ENCODE data around the gene CALN1. TPM values are rescaled to one million over a fixed set of nuclear protein-coding genes. Genes with fewer than 3 reads are reported as not detected.
"Not testable (repeated sequence)": the region's sequence is repeated elsewhere in the genome, so short reads cannot be mapped to it uniquely, and the experiment has no call there.

Gene CALN1
- total RNA-seq, 1 donor from 2014 or later: not detected

DNA sequence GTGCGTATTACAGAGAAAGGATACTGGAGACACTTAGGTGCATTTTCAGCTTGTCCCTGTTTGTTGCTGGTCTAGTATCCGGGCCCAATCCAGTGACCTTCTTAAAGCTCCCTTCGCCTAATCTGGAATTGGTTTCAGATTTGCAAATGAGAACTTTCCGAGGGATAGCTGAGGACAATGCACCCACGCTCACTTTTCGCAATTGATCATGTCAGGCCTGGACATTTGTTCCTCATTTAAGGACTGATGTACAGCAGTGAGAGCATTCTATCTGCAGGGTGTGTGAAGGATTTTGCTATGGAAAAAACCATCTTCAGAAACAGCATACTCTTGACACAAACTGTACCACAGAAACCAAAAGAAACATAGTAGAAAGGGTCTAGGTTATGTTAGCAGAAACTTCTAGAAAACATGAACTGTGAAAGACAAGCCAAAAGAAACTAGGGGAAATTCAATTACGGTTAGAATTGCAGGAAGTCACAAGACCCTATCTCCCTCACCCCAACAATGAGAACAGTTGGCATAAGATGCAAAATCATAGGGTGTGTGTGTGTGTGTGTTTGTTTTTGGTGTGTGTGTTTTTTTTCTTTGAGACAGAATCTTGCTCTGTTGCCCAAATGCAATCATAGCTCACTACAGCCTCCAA is 331.1 kb downstream of the CALN1 start:
- DNase-seq (ENCODE audit: low read depth): no peak
- TF ChIP-seq, protein P1, sequence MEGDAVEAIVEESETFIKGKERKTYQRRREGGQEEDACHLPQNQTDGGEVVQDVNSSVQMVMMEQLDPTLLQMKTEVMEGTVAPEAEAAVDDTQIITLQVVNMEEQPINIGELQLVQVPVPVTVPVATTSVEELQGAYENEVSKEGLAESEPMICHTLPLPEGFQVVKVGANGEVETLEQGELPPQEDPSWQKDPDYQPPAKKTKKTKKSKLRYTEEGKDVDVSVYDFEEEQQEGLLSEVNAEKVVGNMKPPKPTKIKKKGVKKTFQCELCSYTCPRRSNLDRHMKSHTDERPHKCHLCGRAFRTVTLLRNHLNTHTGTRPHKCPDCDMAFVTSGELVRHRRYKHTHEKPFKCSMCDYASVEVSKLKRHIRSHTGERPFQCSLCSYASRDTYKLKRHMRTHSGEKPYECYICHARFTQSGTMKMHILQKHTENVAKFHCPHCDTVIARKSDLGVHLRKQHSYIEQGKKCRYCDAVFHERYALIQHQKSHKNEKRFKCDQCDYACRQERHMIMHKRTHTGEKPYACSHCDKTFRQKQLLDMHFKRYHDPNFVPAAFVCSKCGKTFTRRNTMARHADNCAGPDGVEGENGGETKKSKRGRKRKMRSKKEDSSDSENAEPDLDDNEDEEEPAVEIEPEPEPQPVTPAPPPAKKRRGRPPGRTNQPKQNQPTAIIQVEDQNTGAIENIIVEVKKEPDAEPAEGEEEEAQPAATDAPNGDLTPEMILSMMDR (conservative IDR thresholded peaks at IDR 0.05; ENCODE audit: low read depth, low read length): no peak

DNA sequence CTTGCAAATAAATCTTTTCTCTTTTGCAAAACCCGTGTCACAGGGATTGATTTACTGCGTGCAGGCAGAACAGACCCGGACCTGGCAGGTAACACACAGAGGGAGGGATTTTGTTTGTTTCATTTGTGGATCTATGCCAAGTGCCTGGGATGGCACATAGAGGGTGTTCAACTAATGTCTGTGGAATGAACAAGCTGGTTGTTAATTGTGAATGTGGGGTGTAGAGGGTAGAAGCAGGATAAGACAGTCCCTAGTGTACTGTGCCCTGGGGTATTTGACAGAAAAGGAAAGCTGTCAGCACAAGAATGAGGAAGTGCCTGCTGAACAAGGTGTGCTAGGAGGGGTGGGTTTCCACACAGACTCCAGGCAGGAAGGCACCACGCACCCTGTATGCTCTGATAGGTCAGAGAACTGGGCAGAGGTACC is 331.8 kb downstream of the CALN1 start:
- no peak for DNase-seq (ENCODE audit: low read depth)

More for the DNA sequence above, 331.1 kb downstream of the CALN1 start:
- H3K4me3 ChIP-seq (ENCODE audit: low read depth, low read length): no peak overlapping the region

DNA sequence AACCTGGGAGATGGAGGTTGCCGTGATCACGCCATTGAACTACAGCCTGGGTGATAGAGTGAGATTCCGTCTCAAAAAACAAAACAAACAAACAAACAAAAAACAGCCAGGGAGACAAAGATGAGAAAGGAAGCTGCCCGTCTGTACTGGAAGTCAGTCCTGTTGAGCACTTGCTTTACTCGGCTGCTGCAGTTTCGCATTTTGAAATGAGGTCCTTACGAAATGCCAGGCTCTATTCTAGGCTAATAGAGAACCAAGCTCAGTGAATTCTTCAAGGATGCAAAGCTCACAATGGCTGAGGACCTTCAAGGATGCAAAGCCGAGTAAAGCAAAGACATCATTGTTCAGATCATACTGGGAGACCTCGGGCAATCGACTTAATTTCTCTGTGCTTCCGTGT is 333.3 kb downstream of the CALN1 start:
- DNase-seq (ENCODE audit: low read depth): no peak
- H3K4me3 ChIP-seq (ENCODE audit: low read depth, low read length): no peak overlapping the region
- TF ChIP-seq, protein P1 (conservative IDR thresholded peaks at IDR 0.05; ENCODE audit: low read depth, low read length): no peak

More for the DNA sequence above, 331.8 kb downstream of the CALN1 start:
- no peak overlapping the region for H3K4me3 ChIP-seq (ENCODE audit: low read depth, low read length)
- TF ChIP-seq, protein P1 (conservative IDR thresholded peaks at IDR 0.05; ENCODE audit: low read depth, low read length): no peak

DNA sequence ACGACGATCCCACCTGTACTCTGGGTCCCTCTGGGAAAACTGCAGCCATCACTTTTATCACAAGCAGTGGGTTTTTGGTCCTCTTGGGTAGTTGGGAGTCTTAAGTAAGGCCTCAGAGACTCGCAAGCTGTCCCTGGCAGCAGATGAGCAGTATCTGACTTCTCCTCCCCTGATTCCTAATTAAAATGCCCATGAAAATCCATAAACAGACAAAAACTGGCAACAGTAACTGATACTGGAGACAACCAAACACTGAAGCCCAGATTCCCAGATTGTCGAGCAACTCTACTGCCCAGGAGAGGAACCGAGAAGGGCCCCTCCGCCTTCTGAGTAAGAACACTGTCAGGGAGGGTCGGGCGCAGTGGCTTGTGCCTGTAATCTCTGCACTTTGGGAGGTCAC is 333.8 kb downstream of the CALN1 start:
- DNase-seq (ENCODE audit: low read depth): no peak
- TF ChIP-seq, protein P1 (conservative IDR thresholded peaks at IDR 0.05; ENCODE audit: low read depth, low read length): no peak
- H3K4me3 ChIP-seq (ENCODE audit: low read depth, low read length): no peak overlapping the region

DNA sequence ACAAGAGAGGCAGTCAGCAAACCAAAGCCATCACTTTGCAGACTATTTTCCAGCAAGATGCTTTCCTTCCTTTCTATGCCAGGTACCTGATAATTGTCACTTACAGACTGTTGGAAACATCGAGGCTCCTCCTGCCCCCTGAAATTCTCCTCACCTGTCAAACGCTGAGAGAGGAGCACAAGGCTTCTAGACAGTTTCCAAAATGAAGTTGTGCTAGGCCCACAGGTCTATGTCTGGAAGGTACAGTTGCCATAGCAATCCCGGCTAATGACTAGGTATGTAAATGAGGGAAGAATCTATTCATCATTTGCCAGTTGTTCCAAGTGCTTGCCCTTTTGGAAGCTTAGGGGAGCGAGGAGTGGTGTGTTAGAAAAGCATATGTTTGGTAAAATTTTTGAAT is 334.4 kb downstream of the CALN1 start:
- DNase-seq (ENCODE audit: low read depth): no peak
- TF ChIP-seq, protein P1 (conservative IDR thresholded peaks at IDR 0.05; ENCODE audit: low read depth, low read length): no peak
- no peak overlapping the region for H3K4me3 ChIP-seq (ENCODE audit: low read depth, low read length)

DNA sequence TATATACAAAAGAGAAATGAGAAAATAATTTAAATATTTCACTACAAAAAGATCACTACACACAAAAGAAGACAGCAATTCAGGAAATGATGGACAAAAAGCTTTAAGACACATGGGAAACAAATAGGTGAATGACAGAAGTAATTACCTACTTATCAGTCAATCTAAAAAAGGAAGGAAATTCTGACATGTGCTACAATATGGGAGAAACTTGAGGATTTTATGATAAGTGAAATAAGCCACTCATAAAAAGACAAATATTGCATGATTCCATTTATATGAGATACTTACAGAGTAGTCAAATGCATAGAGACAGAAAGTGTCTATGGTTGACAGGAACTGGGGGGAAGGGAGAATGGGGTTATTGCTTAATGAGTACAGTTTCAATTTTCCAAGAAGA is 339.2 kb downstream of the CALN1 start:
- no peak overlapping the region for H3K4me3 ChIP-seq (ENCODE audit: low read depth, low read length)
- TF ChIP-seq, protein P1 (conservative IDR thresholded peaks at IDR 0.05; ENCODE audit: low read depth, low read length): no peak
- DNase-seq (ENCODE audit: low read depth): no peak

DNA sequence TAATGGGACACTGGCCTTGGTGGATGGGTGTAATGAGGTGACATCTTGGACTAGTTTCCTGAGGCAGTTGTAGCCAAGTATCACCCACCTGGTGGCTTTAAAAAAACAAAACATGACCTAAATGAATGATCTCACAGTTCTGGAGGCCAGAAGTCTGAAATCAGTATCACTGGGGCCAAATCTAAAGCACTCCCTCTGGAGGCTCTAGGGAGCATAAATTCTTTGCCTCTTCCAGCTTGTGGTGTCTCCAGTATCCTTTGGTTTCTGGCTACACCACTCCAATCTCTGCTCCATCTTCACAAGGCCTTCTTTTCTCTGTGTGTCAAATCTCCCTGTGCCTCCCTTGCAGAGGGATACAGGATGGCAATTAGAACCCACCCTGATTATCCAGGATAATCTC is 342.9 kb downstream of the CALN1 start:
- no peak overlapping the region for H3K4me3 ChIP-seq (ENCODE audit: low read depth, low read length)
- TF ChIP-seq, protein P1 (conservative IDR thresholded peaks at IDR 0.05; ENCODE audit: low read depth, low read length): no peak
- no peak for DNase-seq (ENCODE audit: low read depth)

DNA sequence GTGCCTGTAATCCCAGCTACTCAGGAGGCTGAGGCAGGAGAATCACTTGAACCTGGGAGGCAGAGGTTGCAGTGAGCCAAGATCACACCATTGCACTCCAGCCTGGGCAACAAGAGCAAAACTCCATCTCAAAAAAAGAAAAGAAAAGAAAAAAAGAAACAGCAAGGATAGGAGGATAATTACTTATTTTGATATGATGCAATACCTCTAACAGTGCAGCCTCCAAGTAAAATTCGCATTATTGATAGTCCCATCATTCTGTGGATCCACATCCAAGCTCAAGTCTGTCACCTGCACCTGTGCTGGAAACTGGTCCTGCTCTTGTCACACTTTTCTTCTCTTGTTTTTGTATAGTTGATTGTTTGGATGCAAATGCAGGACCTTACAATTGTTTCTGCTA is 346.4 kb downstream of the CALN1 start:
- DNase-seq (ENCODE audit: low read depth); H3K4me3 ChIP-seq (ENCODE audit: low read depth, low read length): not testable (repeated sequence)

Measured in epithelial cell of proximal tubule (primary cell).